GM18951 (cell line): ENCODE results near the gene SPA17.

Source experiments
- POLR2A ChIP-seq: IDR thresholded peaks from 4 replicates; pipeline ENCODE4 v1.6.1; 2011; ENCODE audit warnings: mild to moderate bottlenecking; ENCODE audit not compliant: insufficient read length, insufficient read depth; ENCODE audit errors: extremely low read depth
- in situ Hi-C: fragments of 300-500 bp; cut with MboI; formaldehyde crosslinking; loops from one replicate; pipeline ENCODE4 v1.12.0; 2022; ENCODE audit warnings: low sequenced_read_pairs, mixed read lengths, inconsistent platforms; ENCODE audit not compliant: unreplicated experiment

SPA17 gene

GRCh38 chr11:124717786-124718651 is 44.3 kb downstream of the SPA17 start:
- no peak for TF ChIP-seq POLR2A
- in situ Hi-C loops = no loop called here

- TF ChIP-seq POLR2A = no peak
Observed at GRCh38 chr11:124718801-124719200, 45.1 kb downstream of the SPA17 start.

GRCh38 chr11:124719534-124719933 is 45.8 kb downstream of the SPA17 start:
- in situ Hi-C loops = no loop called here
- no peak for TF ChIP-seq POLR2A

More at GRCh38 chr11:124718801-124719200, 45.1 kb downstream of the SPA17 start:
- in situ Hi-C loops = no loop called here

- no peak for TF ChIP-seq POLR2A
- in situ Hi-C loops = no loop called here
Observed at GRCh38 chr11:124722176-124722575, 48.5 kb downstream of the SPA17 start.

- peak; percentile 46 for TF ChIP-seq POLR2A
- in situ Hi-C loops = no loop called here
Observed at GRCh38 chr11:124724979-124725718, 51.4 kb downstream of the SPA17 start.

GRCh38 chr11:124725719-124726105 is 52.0 kb downstream of the SPA17 start:
- in situ Hi-C loops = no loop called here
- no peak for TF ChIP-seq POLR2A

GRCh38 chr11:124727474-124727873 is 53.8 kb downstream of the SPA17 start:
- in situ Hi-C loops = no loop called here
- TF ChIP-seq POLR2A = no peak

GRCh38 chr11:124728134-124728533 is 54.4 kb downstream of the SPA17 start:
- TF ChIP-seq POLR2A = no peak
- in situ Hi-C loops = no loop called here

GRCh38 chr11:124729571-124729970 is 55.9 kb downstream of the SPA17 start:
- in situ Hi-C loops = no loop called here
- no peak for TF ChIP-seq POLR2A

GRCh38 chr11:124732230-124732629 is 58.5 kb downstream of the SPA17 start:
- no peak for TF ChIP-seq POLR2A
- in situ Hi-C loops = no loop called here

GRCh38 chr11:124736736-124737135 is 63.0 kb downstream of the SPA17 start:
- in situ Hi-C loops = no loop called here
- TF ChIP-seq POLR2A = no peak

GRCh38 chr11:124737638-124738305 is 64.1 kb downstream of the SPA17 start:
- no peak for TF ChIP-seq POLR2A
- in situ Hi-C loops = no loop called here
